NCI-H2196 (cell line): ENCODE data around the gene ANKRD13B.
A peak's percentile ranks its signal among the peaks of the same experiment; 100 is the strongest.

Experiments used
- DNase-seq: peaks from one replicate; lab custom pipeline; 2025; ENCODE audit not compliant: unreplicated experiment; lab: John Stamatoyannopoulos, UW

ANKRD13B gene

DNA sequence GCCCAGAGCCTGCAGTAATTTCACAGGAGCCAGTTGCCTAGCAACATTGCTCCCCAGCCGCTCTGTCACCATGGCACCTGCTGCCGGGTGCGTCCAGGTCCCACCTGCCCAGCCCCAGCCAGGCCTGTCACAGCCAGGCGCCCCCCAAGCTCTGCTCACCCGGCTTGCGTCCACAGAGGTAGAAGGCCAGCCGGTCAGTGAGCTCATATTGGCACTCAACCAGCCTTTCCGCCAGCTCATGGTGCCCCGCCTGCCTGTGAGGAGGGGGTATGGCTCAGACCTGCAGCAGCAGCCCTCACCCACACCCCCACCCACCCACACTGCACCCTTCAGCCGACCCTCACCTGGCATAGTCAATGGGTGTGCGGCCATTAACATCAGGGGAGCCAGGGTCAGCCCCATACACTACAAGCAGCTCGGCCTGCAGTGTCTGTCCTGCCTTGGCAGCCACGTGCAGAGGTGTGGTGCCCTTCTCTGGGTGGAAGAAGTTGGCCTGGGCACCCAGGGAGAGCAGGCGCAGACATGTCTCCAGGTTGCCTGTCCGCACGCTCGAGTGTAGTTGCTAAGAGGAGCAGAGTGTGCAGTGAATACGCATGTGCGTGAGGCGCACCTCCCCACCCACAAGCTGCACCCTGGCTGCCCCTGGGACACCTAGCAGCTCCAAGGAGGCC, 11.2 kb upstream of the ANKRD13B start:
- DNase-seq, result no peak

DNA sequence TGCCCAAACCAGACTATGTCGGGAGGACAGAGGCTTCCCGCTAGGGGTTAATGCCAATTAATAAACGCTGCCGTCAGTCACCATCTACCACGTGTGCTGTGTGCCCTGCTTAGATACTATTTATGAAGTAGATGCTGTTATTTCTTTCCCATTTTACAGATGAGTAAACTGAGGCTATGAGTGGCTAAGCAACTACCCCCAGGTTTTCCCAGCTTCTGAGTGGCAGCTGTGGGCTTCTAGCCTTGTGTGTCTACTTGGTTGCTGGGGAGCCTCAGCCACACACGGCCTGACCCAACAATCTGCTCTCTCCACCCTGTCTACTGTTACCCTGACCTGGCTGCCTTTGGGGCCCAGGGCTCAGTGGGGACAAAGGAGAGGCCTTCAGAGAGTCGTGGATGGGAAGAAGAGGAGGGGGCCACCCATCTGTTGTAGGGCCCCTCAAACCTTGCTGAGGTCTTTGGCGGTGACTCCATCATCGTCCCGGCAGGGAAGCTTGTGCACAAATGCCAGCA, 10.6 kb upstream of the ANKRD13B start:
- DNase-seq, result no peak

DNA sequence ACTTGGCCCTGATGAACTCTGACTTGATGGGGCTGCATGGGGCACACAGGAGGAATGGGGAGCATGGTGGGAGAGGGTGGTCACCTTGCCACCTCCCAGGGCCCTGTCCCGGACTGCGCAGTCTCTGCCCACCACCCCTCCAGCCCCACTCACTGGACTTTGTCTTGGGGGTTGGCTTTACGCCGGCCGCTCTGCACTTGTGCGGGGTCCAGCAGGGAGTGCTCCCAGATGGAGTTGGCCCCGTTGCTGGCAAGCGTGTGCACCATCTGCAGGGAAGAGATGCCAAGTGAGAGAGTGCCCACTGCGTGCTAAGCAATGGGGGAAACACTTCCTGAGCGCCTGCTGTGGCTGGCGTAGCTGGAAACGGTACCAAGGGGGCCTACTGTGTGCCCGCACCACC, 10.2 kb upstream of the ANKRD13B start:
- no peak for DNase-seq

DNA sequence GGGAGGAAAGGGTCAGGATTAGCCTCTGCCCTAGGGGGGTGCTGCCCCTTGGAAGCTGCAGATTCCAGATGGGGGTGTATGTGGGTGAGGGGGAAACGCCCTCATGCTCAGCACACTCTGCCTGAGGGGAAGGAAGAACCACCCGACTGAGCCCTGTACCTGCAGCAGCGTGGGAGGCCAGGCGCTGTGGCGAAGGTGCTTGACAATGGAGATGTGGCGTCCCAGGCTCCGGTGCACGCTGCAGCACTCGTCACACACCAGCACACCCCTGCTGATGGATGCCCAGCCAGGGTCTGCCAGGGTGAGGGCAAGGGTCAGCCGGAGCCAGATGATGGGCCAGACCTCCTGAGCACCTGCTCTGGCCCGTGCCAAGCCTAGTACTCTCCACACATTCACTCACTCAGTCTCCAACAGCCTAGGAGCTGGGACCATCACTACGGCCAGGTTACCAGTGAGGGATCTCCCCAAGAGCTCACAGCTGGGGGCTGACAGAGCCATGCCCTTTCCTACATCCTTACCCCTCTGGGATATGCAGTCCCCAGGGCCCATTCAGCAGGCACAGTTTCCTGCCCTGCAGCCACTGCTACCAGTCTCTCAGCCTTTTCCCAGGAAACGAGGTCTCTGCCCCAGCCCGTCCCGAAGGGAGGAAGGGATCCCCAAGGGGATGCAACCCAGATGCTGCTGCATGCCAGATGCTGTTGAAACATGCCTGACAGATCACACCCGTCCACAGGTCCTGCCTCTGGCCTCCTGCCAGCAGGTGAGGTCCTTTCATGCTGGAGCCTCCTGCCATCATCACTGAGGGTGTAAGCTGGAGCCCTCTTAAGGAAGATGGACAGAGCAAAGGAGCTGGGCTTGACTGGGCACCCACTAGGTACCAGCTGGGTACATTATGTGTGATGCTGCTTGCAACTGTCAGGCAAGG, 9.3 kb upstream of the ANKRD13B start:
- no peak for DNase-seq

DNA sequence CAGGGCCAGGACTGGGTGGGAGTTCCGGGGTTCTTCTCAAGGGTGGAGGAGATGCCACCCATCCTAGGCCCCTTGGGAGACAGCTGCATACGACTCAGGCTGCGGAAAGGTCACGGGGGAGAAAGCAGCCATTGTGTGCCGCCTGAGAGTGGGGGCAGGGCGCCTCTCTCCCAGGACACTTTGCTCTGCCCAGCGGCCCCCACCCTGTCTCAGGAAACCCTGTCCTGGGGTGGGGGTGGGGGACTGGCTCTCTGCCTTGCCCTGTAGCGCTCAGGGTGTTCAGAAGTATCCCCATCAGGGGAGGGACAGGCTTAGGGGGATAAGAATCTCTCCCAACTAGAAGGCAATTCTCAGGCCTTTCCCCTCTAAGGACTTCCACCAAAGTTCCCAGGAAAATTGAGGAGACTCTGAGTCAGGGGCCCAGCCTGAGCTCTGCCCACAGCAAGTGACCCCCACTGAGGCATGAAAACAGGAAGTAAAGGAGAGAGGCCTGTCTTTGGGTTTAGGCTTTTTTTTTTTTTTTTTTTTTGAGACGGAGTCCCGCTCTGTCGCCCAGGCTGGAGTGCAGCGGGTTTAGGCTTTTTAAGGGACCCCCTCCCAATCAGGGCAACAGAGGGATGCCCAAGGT, 8.4 kb upstream of the ANKRD13B start:
- no peak for DNase-seq

DNA sequence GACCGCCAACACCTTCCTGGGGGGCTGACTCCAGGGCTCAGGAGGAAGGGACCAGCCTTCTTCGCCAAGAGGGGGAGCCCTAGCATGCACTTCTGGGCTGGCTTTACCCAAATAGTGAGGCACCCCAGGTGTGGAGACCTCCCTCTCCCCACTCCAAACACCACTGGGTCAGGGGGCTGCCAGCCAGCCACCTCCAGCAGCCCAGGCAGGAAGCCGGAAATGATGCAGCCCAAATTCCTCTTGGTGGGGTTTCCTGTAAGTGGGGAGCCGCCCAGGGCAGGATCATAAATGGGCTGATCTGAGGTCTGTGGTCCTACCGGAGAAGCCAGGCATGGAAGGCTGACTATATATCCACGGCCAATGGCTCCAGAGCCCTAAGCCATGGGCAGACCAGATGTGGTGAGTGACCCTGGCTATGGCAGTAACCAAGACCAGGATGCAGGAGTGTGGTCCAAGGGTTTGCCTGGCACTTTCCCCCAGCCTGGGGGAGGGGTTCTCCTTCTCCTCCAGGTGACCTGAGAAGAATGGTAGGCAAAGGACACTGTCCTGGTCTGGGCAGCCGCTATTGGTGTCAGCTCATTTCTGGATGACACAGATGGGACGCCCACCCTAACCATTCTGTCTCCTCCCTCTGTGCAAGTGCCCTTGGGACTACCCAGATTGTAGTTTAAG, 7.7 kb upstream of the ANKRD13B start:
- no peak for DNase-seq

DNA sequence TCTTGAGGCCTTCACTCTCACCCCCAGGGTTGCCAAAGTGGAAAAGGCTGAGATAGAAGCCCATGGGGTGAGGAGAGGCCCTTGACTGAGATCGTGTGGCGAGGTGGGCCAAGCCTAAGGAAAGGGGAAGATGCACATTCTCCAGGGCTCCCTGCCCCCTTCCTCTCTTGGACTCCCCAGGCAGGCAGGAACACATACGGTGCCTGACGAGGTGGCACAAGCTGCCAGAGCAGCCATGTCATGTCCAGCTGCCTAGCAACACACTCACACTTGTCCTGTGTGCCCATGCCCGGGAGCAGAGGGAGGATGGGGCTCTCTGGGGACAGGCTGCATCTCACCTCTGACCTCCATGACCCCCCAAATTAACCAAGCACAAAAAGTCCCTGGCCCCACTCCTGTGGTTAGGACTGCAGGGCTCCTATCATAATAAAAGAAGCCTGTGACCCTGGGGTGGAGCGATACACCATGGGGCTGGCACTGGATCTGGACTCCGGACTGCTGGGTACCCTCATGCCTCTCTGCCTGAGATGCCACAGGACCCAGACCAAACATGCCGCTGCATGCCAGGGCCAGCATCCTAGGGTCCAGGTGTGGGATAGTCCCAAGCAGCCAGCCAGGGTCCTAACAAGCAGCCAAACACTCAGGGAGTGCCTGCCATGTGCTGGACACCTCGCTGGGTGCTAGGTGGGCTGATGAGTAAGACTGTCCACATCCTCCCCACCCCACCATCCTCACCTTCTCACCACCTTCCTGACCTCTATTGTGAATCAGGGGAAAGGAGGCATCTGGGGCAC, 6.1 kb upstream of the ANKRD13B start:
- no peak for DNase-seq

DNA sequence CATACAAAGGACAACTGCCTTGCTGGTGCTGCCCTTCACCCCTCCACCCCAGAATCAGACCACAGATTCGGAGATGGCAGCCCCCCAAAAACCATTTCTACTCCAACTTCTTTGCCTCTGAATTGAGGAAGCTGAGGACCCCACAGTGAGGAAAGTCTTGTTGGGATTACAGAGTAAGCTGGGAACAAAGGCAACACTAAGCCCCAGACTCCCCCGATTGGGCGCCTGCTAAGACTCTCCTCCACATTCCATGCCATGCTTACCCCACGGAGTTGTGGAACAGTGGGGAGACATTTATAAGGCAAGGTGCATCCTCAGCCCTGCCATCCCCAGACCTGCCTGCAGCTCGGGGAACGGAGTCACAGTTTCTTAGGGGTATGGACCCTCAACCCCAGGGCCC, 5.3 kb upstream of the ANKRD13B start:
- DNase-seq, result no peak

DNA sequence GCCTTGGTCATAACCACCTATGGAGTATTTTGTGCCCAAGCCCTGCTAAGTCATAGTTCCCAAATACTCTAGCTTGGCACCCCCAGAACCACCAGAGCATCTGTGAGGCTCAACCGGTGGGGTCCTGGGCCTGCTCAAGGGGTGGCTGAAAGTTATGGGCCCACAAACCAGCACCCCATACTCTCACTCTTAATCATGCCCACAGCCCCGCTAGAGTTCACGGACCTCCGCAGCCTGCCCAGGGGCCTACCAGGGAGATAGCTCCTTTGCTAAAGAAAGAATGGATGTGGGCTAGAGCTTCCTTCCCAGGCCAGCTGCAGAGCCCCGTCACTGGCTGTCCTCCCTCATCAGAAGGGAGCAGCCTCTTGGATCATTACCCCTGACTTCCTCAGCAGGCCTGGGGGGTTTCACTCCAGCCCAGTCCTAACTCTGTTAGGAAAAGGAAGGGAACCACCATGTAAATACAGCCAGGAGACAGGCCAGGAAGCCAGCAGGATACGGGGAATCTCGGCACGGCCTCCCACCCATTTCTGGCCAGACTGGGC, 4.8 kb upstream of the ANKRD13B start:
- DNase-seq, result no peak

DNA sequence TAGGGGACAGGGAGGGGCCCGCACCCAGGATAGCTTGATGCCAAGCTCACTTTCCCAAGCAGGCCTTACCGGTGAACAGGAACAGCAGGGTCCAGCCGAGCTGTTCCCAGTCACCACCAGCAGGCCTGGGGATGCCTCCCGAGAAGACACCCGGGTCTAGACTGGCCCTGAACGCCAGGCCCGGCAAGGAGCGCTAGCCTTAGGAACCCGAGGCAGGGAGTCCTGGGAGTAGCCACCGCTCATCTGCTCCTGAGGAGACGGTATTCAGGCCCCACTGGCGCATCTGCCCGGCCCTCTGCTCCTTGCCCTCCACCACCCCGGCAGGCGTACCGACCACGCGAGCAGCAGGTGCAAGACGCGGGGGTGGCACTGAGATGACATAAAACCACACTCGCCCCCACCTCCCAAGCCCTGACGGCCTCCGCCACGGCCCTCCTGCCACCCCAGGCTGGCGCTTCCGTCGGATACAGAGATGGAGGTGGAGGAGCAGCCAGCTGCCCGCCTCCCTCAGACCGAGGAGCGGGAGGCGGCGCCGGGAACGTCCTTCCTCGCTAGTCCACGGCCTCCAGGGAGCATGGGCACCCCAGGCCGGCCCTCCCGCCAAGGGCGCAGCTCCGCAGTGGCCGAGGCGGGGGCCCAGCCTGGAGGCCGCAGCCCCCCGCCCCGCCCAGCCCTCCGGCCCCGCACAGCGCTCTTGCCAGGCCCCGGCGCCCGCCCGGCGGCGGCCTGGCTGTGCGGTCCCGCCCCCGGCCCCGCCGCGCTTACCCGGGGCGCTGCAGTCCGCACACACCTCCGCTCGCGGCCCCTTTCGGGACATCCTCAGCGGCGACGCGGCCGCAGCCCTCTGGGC, 4.1 kb upstream of the ANKRD13B start:
- no peak for DNase-seq

DNA sequence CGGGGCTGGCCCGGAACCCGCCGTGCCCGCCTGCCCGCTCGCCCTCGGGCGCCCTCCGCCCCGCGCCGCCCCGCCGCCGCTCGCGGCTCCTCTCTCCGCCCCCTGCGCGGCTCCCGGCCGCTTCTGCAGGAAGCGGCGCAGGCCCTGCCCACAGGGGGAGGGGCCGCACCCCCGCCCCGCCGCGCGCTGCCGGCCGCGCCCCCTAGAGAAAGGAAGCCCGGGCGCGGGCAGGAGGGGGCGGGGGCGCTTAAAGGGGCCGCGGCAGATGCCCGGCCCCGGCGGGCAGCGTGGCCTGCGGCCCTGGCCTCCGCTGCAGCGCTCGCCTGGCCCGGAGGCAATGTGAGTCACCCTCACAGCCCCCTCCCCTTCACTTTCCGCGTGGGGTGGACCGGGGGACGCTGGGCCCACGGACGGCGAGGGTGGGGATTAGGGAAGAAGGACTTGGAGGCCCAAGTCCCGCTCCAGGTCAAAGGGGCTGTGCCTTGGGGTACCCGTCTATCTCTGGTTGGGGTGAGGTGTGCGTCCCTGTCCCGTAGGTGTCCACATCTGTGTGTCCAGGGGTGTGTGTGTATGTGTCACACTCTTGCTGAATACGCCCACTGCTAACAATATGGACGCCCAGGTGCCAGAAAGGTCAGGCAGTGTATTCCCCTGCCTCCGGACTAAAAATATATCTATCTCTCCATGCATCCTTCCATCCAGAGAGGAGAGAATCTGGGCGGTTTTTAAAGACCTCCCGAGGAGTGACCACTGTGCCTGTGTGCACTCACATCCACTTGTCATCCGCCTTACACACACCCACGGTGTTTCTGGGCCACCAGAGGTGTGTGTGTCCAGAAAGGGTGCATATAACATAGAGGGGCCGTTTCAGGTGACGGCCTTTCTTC, 3.2 kb upstream of the ANKRD13B start, which contains the start of gene GIT1:
Gene GIT1 (minus strand): TSS at position 125 of the 887 bp plus-strand sequence. CDS start 270 bp downstream, outside the sequence.
- peak; percentile 73 for DNase-seq

DNA sequence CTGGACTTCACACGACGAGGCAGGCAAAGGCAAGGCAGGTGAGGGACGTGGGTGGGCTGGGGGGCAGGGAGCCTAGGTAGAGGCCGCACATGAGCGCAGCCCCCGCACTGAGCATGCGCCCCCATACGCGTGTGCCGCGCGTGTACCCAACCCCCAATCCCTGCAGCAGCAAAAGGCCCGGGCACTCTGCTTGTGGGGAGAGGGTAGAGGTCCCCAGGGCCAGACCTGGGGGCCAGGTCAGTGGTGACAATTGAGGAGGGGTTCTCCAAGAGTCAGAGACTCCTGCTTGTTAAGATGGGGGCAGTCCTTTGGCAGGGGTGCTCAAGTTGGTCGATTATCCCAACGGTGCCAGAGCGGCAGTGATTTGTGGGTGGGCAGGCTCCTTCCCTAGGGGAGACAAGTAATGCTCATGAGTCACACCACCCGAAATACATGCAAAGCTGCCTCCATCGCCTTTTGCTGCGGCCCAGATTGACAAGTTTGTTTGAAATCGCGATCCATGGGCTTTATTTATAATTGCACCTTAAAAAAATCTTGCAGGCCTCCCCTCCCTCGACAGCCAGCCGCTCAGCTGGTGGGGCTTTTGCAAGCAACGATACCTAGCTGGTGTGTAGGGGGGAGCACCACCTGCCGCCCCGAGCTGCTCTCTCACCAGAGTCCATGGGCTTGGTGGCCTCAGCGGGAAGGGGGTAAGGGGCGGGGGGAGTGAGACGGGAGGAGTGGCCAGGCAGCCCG, 2.4 kb upstream of the ANKRD13B start:
- no peak for DNase-seq

DNA sequence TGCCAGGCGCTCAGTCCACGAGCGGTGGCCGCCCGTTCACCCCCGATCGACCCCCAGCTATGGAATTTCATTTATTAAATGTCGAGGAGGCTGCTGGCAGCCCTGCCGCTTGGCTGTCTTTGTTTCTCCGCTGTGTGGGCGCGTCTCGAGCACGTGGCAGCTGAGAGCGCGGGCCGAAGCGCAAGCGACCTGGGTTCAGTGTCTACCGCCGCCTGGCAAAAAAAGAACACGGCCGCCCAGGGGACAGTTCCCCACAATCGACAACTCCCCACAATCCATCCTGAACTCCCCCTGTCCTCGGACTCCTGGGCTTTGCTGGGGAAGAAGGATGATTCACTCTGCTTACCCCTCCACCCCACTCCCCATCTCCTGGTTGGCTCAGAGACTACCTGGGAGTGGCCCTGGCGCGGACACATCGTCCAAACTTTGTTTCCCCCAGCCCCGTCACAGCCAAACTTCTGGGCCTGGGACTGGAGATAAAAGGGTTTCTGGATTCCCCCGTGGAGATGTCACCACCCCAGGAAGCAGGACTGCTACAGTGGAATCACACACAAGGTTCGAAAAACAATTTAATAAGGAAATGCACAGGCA, 1.7 kb upstream of the ANKRD13B start:
- peak; percentile 57 for DNase-seq

DNA sequence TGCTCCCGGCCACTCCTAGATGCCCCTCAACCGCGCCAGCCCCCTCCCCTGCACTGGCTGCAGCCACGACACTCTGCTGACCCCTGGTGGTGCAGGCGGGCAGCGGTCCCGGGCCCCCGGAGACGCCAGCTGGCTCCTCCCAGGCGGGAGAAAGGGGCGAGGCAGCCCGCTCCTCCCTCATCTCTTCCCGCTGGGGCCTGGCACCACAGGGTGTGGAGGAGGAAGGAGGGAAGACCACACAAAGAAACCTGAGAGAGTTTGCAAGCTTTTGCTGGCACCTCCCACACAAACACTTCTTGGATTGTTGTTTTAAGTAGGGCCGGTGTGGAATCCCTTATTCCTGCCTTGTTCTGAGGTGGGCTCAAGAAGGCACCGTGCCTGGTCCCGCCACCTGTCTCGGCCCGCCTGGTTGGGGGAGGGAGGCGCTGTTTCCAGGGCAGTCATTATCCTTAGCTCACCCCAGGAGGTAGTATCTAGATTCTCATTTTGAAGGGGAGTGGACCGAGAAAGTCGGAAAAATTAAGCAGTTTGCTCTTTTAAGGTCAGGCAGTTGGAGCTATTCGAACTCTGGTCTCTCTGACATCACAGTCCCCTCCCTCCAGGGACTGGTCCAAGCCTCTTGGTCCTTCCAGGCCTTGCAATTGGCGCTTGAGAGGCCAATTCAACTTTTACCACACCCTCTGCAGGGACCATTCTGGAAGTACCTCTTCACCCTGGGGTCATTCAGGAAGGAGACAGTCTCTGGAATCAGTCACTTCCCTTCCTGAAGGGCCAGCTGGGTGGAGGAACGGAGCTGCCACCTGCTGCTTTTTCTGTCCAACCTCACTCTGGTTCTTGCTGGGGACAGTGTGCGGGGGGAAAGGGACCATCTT, 959 bp upstream of the ANKRD13B start:
- peak; percentile 77 for DNase-seq

DNA sequence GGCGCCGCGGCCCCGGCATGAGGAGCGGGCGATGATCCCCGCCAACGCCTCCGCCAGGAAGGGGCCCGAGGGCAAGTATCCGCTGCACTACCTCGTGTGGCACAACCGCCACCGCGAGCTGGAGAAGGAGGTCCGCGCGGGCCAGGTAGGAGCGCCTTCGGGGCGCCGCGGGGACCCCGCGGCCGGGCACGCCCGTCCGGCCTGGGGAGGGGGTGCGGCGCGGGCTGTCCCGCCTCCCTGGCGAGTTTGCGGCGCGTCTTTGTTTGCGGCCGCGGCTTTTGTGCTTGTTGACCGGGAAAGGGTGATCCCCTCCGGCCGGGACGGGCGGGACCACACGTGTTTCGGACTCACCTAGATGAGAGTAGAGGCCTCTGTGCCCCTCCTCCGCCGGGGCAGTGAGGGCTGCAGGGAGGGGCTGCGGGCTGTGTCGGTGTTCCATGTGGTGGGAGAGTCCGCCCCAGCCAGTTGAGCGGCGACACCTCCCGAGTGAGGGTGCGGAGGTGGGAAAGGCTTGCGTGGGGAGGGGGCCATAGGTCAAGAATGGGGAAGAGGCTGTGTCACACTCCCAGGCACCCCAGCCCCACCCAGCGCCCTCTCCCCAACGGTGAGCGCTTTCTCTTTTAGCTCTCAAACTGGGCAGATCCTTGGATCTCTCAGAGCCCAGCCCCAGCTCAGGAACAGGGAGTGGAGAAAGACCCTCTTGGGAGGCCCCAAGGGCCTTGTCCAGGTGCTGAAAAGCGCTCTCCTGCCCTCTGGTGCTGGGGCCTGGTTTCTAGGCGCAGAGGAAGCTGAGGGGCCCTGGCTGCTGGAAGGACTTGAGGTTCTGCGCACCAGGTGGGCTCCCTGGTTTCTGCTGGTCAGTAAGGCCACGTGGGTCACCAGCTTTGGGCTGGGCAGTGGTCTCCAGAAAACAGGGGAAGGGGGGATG, 923 bp downstream of the ANKRD13B start:
- DNase-seq, result no peak
